HG03442 (cell line): ENCODE measurements around the gene ZC3H12A.

ENCODE experiments used
- ATAC-seq: cut with Tn5 transposase; IDR thresholded peaks from one replicate; pipeline ENCODE4 v1.9.1; 2021; ENCODE audit warnings: mild to moderate bottlenecking, moderate library complexity; ENCODE audit not compliant: unreplicated experiment

ZC3H12A gene

GRCh38 chr1:37453647-37454046 is 20.7 kb upstream of the ZC3H12A start:
- no peak for ATAC-seq

DNA sequence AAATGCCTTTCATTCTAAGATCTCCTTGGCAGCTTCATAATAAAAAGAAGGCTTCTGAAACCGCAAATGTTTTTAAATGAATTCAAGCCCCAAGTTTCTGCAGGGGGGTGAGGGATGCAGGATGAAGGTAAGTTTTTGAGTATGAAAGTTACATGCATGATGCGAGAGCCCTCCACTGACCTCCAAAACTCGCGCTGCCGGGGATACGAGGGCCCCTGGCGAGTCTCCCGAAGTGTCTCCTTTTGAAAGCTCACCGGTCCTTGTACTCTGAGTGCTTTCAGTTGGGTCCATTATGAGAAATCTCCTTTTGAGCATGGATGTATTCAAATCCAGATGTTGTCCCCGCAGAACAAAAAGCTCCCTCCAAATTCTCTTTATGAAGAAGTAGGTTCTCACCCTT is 18.9 kb upstream of the ZC3H12A start:
- no peak for ATAC-seq

DNA sequence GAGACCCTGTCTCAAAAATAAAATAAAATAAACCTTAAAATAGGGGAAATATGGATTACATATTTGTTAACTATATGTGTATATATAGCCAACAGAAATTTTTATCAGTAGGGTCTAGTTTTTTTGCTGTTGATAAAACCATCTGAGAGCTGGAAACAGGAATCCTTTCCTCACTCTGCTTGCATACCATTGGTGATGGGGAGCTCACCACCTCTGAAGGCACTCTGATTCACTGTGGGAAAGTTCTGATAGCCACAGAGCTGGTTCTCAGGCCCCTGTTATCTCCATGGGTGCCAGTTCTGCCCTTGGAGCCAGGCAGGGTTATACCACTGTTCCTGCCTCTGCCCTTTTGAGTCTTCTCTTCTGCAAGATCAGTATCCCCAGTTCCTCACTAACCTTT is 17.8 kb upstream of the ZC3H12A start:
- ATAC-seq: no peak

GRCh38 chr1:37458551-37458950 is 15.8 kb upstream of the ZC3H12A start:
- ATAC-seq: no peak

DNA sequence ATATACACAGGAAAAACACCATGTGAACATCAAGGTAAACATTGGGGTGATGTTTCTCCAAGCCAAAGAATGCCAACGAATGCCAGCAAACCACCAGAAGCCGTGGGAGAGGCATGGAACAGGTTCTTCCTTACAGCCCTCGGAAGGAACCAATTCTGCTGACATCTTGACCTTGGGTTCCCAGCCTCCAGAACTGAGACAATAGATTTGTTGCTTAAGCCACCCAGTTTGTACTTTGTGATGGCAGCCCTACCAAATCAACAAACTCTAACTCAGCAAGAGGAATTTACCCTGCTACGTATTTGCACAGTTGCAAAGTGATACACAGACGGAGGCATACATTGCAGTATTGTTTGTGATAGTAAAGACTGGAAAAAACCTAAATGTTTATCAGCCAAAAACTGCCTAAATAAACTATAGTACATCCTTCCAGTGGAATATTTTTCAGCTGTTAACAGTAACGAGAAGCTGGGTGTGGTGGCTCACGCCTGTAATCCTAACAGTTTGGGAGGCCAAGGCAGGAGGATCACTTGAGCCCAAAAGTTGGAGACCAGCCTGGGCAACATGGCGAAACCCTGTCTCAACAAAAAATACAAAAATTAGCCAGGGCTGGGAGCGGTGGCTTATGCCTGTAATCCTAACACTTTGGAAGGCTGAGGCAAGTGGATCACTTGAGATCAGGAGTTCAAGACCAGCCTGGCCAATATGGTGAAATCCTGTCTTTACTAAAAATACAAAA is 12.5 kb upstream of the ZC3H12A start:
- no peak for ATAC-seq

GRCh38 chr1:37464443-37464842 is 9.9 kb upstream of the ZC3H12A start:
- no peak for ATAC-seq

GRCh38 chr1:37465593-37466517 is 8.5 kb upstream of the ZC3H12A start:
- no peak for ATAC-seq

- no peak for ATAC-seq
These were observed 6.3 kb upstream of the ZC3H12A start for GRCh38 chr1:37468037-37468436.

DNA sequence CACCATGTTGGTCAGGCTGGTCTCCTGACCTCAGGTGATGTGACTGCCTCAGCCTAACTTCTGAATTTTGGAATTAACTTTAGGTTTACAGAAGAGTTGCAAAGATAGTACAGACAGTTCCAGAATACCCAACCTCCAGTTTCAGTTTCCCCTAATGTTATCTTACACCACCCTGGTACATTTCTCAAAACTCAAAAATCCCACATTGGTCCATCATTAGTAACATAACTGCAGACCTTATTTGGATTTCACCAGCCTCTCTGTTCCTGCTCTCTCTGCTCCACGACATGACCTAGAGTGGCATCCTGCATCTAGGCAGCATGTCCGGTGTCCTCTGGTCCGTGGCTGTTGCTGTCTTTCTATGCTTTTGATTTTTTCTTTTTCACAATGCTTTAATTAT is 5.0 kb upstream of the ZC3H12A start:
- no peak for ATAC-seq

- ATAC-seq: no peak
These were observed 2.8 kb upstream of the ZC3H12A start for GRCh38 chr1:37471345-37472231.

- ATAC-seq: no peak
These were observed 2.1 kb upstream of the ZC3H12A start for GRCh38 chr1:37472281-37472680.

- ATAC-seq: no peak
These were observed 1.4 kb upstream of the ZC3H12A start for GRCh38 chr1:37472994-37473393.

DNA sequence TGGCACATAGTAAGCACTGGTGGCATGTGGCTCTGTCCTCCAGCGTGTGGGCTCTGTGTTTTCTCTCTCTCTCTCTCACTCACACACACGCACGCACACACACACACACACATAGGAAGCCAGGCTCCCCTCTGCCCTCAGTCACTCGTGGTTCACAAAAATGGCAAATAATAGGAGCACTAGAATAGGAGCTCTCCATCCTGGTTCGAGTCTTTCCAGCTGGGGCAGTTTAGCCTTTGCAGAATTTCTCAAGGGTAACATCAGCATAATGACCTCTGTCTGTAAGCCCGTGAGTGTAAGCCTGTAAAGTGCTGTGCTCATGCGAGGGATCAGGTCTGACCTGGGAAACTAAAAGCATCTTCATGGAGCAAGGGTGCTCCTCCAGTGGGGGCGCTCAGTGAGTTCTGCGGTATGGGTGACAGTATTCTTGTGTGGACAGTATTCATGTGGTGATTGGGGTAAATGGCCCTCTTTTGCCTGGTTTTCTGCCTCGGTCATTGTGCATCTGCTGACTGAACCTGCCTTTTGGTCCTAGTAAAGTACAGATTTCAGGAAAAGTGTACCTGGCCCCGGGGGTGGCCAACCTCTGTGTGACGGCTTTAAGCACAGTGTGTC is 842 bp upstream of the ZC3H12A start:
- ATAC-seq: no peak

DNA sequence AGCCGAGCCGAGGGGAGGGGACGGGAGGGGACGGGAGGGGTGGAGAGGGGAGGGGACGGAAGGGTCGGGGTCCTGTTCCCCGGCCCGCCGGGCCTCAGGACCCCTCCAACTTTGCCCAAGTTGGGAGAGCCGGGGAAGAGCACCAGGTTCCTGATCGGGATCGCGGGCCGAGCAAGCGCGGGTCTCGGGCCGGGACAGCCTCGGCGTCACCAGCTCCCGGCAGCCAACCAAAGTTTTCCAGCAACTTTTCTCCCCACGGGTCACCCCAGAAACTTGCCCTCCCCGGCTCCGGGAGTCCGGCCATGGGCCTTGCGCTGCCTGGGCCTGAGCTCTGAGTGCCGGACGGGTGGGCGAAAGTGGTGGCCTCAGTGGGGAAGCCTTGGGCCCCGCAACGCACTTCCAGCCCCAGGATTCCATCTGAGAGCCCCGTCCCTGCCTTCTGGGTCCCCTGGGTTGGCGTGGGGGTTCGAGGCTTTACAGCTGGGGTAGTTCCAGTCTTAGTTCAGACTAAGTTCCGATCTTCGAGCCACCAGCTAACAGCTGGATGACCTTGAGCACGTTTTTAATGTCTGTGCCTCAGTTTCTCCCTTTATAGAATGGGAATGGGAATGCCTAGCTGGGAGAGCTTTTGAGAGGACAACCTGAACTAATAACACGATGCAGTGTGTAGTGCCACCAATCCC is 458 bp downstream of the ZC3H12A start:
- no peak for ATAC-seq

DNA sequence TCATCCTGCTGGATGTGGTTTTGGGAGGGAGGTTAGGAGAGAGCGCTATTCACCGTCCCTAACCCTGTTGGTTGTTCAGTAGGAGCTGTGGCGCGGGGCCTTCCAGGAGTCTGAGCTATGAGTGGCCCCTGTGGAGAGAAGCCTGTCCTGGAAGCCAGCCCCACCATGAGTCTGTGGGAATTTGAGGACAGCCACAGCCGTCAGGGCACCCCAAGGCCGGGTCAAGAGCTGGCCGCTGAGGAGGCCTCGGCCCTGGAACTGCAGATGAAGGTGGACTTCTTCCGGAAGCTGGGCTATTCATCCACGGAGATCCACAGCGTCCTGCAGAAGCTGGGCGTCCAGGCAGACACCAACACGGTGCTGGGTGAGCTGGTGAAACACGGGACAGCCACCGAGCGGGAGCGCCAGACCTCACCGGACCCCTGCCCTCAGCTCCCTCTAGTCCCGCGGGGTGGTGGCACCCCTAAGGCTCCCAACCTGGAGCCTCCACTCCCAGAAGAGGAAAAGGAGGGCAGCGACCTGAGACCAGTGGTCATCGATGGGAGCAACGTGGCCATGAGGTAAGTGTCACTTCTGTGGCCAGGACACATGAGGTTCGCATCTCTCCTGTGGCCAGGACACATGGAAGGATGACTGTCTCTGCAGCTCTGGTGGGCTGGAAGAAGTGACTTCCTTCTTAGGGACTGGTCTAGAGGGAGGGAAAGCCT is 1.2 kb downstream of the ZC3H12A start:
- no peak for ATAC-seq

DNA sequence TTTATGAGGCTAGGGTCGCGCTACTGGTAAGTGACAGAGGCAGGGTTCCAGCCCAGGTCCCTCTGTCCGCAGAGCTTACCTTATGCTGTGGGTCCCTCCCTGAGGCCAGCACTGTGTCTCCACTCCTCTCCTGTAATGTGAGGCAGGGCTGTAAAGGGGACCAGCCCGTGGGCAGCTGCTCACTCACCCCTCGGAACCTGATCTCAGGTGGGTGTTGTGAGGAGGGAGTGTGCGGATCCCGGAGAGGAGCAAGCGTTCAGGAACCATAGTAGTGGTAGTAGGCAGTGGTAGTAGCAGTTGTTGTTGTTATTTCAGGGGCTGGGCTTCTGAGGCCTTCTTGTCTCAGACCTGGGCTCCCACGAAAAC is 1.7 kb downstream of the ZC3H12A start:
- no peak for ATAC-seq

DNA sequence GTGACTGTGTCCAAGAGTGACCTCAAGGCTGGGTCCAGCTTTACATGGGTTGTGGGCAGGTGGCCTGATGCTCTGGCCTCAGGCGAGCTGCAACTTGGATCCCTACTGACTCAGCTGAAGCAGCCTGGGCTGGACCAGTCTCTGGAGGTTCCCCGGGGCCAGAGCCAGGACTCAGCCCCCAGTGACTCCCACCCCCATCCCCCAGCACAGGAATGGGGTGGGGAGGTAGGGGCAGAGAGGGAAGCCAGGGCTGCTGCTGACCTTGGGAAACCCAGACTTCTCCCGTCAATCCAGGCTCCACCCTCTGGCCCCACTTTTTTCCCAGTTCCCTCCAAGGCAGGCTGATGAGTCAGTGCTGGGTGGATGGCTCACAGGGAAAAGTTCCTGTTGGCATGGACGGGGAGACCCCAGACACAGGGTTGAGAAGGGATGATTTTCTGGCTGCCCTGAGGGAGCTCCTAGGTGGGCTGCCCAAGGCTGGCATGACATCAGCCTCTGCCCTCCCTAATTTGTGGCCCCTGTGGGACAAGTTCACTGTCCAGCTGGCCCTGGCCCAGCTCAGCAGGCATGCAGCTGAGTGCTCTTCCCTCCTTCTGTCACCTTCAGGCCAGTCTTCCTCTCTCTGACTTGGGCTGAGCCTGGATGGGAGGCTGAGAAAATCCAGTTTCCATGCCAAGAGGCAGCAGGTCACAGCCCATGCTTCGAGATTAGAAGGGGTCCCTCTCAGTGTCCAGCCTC is 2.2 kb downstream of the ZC3H12A start:
- ATAC-seq: no peak

DNA sequence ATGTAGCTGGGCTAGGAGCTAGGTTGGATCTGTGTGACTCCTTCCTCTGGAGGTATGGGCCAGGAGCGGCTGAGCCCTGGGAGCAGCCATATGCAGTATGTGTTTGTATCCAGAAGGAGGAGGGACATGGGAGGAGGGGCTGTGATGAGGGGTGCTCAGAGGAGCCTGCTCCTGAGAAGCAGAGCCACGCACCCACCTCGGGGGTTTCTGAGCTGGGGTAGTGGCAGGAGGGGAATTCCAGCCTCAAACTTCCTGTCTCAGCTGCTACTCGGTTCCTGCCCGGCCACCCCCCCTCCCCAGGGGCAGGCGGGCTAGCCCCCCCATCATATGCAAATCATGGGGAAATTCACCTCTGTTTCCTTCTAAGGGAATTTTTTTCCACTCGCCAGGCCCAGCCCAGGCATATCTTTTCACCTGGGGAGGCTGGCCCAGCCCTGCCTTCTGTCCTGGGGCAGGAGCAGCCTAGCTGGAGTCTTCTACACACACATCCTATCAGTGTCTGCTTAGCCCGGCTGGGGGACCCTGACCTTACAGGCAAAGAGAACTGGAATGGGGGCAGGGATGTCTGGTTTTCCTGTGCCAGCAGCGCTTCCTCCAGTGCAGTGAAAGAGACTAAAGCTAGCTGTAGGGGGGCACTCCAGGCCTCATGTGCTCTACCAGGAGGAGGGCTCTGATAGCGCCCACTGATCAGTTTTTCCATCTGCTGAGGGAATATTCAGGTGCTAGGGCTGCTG is 3.0 kb downstream of the ZC3H12A start:
- ATAC-seq: peak; percentile 37
